GM12891 (cell line): Measurements from ENCODE around the gene ZNF467. TPM values are rescaled to one million over a fixed set of nuclear protein-coding genes. Genes with fewer than 3 reads are reported as not detected.

ENCODE experiments used
- DNase-seq: peaks from one replicate; pipeline ENCODE4 v3.0.0; 2011; ENCODE audit warnings: low spot score; ENCODE audit not compliant: insufficient read length
- FAIRE-seq: peaks from 2 replicates; lab custom pipeline; 2011; peaks lifted over from hg19 to GRCh38; lab: Jason Lieb, UNC
- PAX5 ChIP-seq: IDR thresholded peaks from 2 replicates; pipeline ENCODE4 v1.6.1; 2011; ENCODE audit warnings: low read length, moderate library complexity, mild to moderate bottlenecking; ENCODE audit not compliant: insufficient read depth, severe bottlenecking
- POLR2A ChIP-seq: IDR thresholded peaks from 2 replicates; pipeline ENCODE4 v1.6.1; 2011; ENCODE audit warnings: low read depth, low read length, control low read depth
- POLR2AphosphoS5 ChIP-seq: IDR thresholded peaks from 2 replicates; pipeline ENCODE4 v1.6.1; 2011; ENCODE audit warnings: low read depth, low read length, control low read depth
- POU2F2 ChIP-seq: IDR thresholded peaks from 2 replicates; pipeline ENCODE4 v1.6.1; 2011; ENCODE audit warnings: low read depth, mild to moderate bottlenecking, control low read depth, low read length, moderate library complexity
- SPI1 ChIP-seq: IDR thresholded peaks from 2 replicates; pipeline ENCODE4 v1.6.1; 2011; ENCODE audit warnings: low read depth, low read length, control low read depth
- TAF1 ChIP-seq: IDR thresholded peaks from 2 replicates; pipeline ENCODE4 v1.6.1; 2011; ENCODE audit warnings: low read depth, low read length, control low read depth
- polyA plus RNA-seq: library from polyadenylated mRNA; unstranded; fragments of >200 nt; gene quantifications from one replicate; pipeline ENCODE4 v1.2.1, GENCODE V29; 2012; ENCODE audit warnings: low read depth, missing spikeins, inconsistent platforms; ENCODE audit not compliant: missing spikeins

Gene ZNF467, protein sequence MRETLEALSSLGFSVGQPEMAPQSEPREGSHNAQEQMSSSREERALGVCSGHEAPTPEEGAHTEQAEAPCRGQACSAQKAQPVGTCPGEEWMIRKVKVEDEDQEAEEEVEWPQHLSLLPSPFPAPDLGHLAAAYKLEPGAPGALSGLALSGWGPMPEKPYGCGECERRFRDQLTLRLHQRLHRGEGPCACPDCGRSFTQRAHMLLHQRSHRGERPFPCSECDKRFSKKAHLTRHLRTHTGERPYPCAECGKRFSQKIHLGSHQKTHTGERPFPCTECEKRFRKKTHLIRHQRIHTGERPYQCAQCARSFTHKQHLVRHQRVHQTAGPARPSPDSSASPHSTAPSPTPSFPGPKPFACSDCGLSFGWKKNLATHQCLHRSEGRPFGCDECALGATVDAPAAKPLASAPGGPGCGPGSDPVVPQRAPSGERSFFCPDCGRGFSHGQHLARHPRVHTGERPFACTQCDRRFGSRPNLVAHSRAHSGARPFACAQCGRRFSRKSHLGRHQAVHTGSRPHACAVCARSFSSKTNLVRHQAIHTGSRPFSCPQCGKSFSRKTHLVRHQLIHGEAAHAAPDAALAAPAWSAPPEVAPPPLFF
- polyA plus RNA-seq: 0.26 TPM

DNA sequence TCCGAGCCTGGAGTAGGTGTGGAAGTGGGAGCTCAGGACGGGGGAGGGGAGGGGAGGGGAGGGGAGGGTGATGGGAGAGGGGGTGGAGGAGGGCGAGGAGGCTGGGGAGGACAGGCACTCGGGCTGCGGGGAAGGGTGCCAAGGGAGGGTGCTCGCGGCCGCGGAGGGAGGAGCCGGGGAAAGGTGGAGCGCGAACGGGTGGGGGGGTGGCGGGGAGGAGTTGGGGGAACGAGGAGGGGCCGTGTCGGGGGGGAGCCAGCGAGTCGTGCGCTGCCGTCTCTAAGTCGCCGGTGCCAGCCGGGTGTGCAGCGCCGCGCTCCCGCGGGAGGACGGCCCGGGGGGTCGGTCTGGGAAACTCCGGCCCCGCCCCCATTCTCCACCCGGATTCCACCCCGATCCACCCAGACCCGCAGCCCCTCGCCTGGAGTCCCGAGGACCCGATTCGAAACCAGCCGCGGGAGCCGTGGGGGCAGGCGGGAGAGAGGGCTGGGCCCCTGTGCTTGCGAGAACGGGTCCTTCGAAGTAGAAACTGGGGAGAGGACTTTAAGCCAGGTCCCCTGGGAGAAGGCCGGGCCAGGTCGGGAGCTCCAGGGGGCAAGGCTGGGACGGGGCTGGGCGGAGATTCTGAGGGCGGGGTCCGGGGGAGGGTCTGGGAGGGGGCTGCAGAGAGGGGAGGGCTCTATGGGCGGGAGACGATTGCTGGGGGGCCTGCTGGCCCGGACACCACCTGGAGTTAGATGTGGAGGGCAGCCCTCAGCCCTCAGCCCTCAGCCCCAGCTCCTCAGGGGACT lies at the start of gene ZNF467:
TSS of gene ZNF467 (minus strand) at position 143 of the 791 bp plus-strand sequence. CDS start 2,556 bp downstream, outside the sequence.
- DNase-seq: no peak
- no peak for TF ChIP-seq SPI1
- no peak for TF ChIP-seq TAF1
- TF ChIP-seq POU2F2: no peak
- no peak for TF ChIP-seq PAX5
- no peak for TF ChIP-seq POLR2AphosphoS5
- TF ChIP-seq POLR2A: no peak
- FAIRE-seq: no peak

DNA sequence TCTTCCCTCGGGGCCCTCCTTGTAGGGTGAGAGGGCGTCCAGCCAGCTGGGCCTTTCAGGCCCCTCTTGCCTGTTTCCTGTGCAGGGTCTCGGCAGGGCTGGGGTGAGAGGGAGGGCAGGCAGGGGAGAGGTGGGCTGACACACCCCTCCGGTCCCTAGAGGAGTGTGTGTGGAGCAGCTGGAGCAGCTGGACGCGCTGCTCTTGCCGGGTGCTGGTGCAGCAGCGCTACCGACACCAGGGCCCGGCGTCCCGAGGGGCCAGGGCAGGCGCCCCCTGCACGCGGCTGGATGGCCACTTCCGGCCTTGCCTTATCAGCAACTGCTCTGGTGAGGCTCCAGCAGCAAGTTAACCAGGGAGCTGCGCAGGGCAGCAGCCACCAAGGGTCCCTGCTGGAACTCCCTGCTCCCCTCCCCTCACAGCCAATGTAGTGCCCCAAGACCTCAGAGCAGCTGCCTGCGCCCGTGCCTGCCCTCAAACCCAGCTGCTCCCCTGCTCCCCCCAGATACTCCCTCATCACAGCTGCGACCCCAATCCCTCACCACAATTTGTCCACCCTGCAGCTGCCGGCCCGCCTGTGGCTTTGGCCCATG lies 49.1 kb upstream of the ZNF467 start:
- TF ChIP-seq TAF1: no peak
- TF ChIP-seq POU2F2: no peak
- no peak for TF ChIP-seq PAX5
- TF ChIP-seq POLR2A: no peak
- no peak for TF ChIP-seq SPI1
- no peak for TF ChIP-seq POLR2AphosphoS5
- FAIRE-seq: no peak
- no peak for DNase-seq

DNA sequence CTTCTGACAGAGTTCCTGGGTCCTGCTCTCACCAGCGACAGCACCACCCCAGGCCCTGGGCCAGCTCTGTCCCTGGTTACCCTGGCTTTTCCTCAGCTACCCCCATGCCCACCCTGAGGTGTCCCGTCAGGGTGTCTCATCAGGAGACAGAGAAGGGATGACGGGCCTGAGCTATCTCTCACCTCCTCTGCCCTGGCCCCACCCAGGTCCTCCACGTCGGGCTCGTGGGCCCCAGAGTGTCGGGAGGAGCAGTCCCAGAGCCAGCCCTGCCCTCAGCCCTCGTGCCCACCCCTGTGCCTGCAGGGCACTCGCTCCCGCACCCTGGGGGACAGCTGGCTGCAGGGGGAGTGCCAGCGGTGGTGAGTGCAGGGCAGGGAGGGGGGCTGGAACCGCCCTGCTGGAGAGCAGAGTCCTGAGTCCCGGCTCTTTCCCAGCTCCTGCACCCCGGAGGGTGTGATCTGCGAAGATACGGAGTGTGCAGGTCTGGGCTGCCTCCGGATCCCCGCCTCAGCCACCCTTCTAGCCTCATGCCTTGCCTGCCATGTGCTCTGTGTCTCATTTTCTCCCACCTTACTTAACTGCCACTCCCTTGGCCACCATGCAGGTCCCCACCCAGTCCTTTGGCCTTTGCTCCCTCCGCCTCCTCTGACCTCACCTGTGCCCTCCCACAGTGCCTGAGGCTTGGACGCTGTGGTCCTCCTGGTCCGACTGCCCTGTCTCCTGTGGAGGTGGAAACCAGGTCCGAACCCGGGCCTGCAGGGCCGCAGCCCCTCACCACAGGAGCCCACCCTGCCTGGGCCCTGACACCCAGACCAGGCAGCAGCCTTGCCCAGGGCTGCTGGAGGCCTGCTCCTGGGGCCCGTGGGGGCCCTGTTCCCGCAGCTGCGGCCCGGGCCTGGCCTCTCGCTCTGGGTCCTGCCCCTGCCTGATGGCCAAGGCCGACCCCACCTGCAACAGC lies 48.1 kb upstream of the ZNF467 start:
- TF ChIP-seq POLR2A: no peak
- DNase-seq: no peak
- no peak for FAIRE-seq

DNA sequence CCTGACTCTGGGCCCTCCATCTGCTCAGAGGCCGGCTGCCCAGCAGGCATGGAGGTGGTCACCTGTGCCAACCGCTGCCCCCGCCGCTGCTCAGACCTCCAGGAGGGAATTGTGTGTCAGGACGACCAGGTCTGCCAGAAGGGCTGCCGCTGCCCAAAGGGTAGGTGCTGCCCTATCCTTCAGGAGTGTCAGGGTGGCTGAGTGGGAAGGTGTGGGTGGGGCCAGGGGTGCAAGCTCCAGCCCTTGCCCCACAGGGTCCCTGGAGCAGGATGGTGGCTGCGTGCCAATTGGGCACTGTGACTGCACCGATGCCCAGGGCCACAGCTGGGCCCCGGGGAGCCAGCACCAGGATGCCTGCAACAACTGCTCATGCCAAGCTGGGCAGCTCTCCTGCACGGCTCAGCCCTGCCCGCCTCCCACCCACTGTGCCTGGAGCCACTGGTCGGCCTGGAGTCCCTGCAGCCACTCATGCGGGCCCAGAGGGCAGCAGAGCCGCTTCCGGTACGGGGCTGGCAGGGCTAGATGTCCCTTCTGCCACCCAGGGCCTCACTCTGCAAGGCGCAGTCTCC lies 47.3 kb upstream of the ZNF467 start:
- FAIRE-seq (no peak), DNase-seq (no peak)
- TF ChIP-seq POLR2AphosphoS5 (no peak), POU2F2 (no peak), POLR2A (no peak), SPI1 (no peak), PAX5 (no peak), TAF1 (no peak)

DNA sequence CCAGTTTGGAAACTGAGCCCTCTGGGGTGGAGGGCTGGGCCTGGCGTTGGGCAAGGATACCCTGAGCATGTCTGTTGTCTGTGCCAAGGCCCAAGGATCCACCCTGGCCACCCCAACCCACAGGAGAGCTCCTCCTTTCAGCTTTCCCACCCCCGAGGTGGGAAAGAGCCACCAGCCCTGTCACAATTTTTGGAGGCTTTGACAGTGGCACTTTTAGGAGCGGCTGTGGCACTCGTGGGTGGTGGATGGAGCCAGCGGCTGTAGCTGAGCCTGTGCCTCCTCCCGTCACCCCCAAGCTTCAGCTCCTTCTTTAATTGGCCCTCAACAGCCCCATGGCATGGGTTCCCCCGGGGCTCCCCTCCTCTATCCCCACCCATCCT lies 46.6 kb upstream of the ZNF467 start:
- no peak for DNase-seq
- no peak for FAIRE-seq
- TF ChIP-seq POLR2A (no peak), POLR2AphosphoS5 (no peak), POU2F2 (no peak), PAX5 (no peak), TAF1 (no peak), SPI1 (no peak)

DNA sequence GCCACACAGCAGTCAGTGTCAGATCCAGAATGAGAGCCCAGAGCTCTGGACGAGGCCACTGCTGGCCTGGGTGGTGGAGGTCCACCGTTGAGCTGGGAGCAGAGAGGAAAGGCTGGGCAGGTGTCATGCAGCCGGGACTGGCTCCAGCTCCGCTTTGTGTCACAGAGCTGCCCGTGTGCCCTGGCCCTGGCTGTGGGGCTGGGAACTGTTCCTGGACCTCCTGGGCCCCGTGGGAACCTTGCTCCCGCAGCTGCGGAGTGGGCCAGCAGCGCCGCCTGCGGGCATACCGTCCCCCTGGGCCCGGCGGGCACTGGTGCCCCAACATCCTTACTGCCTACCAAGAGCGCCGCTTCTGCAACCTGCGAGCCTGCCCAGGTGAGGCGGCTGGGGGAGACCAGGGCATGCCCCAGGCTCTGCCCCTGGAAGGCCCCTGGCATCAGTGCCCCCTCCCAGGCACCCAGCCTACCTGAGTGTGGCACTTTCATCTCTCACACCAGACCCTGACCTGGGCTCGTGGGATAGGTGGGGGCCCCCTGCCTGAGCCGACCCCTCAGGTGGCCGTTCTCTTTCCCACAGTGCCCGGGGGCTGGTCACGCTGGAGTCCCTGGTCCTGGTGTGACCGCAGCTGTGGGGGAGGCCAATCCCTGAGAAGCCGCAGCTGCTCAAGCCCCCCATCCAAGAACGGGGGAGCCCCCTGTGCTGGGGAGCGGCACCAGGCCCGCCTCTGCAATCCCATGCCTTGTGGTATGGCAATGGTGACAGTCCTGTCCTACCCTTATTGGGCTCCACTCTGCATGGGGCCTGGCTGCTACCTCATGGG lies 46.0 kb upstream of the ZNF467 start:
- TF ChIP-seq POU2F2 (no peak), POLR2AphosphoS5 (no peak), TAF1 (no peak), SPI1 (no peak), POLR2A (no peak), PAX5 (no peak)
- DNase-seq: no peak
- FAIRE-seq: no peak

DNA sequence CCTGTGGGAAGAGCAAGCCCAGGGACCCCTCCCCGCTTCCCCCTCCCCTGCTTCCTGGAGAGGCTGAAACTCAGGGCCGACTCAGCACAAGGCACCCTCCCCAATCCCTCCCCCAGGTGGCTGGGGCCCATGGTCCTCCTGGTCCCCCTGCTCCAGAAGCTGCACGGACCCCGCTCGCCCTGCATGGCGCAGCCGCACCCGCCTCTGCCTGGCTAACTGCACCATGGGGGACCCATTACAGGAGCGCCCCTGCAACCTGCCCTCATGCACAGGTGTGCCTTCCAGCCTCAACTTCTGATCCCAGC lies 45.1 kb upstream of the ZNF467 start:
- TF ChIP-seq PAX5: no peak
- no peak for TF ChIP-seq TAF1
- no peak for TF ChIP-seq POLR2A
- no peak for FAIRE-seq
- DNase-seq: no peak
